Astrocyte (in vitro differentiated cells and primary cell): ENCODE data around the gene B3GAT2.

Experiments
- EZH2 ChIP-seq: IDR thresholded peaks from 2 replicates; pipeline ENCODE4 v1.6.1; 2012; ENCODE audit warnings: mild to moderate bottlenecking, low read length, inconsistent platforms; ENCODE audit not compliant: insufficient read depth
- TF ChIP-seq, protein P1 (sequence below): IDR thresholded peaks from 2 replicates; pipeline ENCODE4 v1.5.1; 2011; ENCODE audit warnings: low read depth, mild to moderate bottlenecking, inconsistent platforms, low read length, moderate library complexity; ENCODE audit not compliant: insufficient read depth

DNA sequence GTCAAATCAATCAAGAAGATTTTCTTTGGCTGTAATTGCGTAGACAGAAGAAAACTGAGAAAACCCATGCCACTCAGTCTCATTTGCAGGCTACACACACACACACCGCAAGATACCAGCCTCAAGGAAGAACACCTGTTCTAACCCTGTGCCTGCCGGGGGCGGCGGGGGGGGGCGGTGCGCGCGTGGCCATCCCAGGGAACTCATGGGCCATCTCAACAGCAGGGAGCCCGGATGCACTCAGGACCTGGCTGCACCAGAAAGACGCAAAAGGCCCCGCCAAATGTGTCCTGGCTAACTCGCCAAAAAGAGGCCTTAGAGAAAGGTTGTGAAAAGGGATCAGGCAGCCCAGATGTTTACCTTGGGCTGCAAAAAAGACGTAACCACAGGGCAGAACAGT lies 2.1 kb downstream of the B3GAT2 start:
- TF ChIP-seq, protein P1, sequence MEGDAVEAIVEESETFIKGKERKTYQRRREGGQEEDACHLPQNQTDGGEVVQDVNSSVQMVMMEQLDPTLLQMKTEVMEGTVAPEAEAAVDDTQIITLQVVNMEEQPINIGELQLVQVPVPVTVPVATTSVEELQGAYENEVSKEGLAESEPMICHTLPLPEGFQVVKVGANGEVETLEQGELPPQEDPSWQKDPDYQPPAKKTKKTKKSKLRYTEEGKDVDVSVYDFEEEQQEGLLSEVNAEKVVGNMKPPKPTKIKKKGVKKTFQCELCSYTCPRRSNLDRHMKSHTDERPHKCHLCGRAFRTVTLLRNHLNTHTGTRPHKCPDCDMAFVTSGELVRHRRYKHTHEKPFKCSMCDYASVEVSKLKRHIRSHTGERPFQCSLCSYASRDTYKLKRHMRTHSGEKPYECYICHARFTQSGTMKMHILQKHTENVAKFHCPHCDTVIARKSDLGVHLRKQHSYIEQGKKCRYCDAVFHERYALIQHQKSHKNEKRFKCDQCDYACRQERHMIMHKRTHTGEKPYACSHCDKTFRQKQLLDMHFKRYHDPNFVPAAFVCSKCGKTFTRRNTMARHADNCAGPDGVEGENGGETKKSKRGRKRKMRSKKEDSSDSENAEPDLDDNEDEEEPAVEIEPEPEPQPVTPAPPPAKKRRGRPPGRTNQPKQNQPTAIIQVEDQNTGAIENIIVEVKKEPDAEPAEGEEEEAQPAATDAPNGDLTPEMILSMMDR: no peak
- TF ChIP-seq EZH2: no peak
